ENCODE measurements around the gene NTN1. TPM values are rescaled to one million over a fixed set of nuclear protein-coding genes. Genes with fewer than 3 reads are reported as not detected.

NTN1 gene
- total RNA-seq, 2 experiments from 2014 or later = 0.29 to 0.31 TPM

DNA sequence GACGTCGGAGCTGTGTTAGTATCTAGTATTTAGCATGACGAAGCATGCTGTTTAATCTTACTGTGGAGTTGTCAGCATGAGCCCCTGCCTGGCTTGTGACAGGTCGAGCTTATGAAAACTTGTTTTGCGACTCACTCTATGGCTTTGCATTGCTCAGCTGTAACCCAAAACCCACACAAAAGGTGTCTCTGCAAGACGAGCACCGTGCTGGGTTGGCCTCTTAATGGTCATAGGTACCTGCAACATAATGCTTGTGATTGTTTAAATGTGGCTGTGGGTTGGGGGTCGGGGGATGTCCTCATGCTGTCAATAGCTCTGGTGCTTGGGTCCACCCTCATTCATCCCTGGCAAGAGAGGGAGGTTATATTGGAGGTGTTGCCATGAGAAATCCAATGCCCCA, 5.4 kb downstream of the NTN1 start:
- no peaks in the 10 kb centered on the region for H3K36me3 Mint-ChIP-seq
- no peak for DNase-seq
- no peak overlapping the region for H3K4me3 Mint-ChIP-seq
- intact Hi-C loops (cut with micrococcal nuclease) = no loop called here
- H3K27ac Mint-ChIP-seq = no peak overlapping the region
- CTCF ChIA-PET = no interaction called here
- no peaks in the 10 kb centered on the region for H3K9me3 Mint-ChIP-seq
- H3K4me1 Mint-ChIP-seq (ENCODE audit: low read depth) = peaks cover 10% of the 10 kb centered on the region
- POLR2A ChIA-PET = no interaction called here
- H3K27me3 Mint-ChIP-seq = peaks cover 56% of the 10 kb centered on the region

DNA sequence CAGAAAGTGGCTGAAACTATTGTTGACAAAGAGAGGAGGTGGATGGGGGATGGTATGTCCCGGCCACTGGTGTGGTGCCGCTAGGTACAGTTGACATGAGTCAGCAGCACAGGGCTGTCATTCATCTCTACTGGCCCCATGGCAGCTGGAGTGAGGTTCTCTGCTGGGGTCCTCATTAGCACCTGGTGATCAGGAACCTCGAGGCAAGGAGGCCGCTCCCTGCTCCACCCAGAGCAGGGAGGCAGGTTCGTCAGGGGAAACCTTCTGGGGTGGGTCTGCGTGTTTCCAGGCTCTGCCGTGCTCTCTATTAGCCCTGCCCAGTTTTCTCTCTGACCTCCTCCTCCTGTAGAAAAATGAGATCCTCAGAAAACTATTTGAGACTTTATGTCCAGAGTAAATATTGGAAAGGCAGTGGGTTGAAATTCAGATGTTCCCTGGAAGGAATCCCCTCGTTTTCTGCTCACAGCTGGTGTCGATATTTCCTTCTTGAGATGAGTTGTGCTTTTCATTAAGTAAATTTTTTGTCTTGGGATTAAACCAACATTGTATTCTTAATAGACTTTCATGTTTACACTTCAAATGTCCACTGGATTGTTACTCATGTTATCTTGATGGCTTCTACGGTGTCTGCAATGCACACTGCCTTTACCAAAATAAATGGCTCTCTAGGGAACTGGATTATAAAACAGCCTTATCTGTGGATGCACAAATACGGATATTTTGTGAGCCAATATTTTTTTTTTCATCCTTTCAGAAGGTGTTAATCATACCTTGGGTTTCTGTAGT, 7.1 kb downstream of the NTN1 start:
- H3K9me3 Mint-ChIP-seq = no peaks in the 10 kb centered on the region
- no peak overlapping the region for H3K27ac Mint-ChIP-seq
- H3K4me1 Mint-ChIP-seq (ENCODE audit: low read depth) = peaks cover 3% of the 10 kb centered on the region
- DNase-seq = no peak
- no peaks in the 10 kb centered on the region for H3K36me3 Mint-ChIP-seq
- ChIA-PET POLR2A (no interaction called here), CTCF (interaction anchor here (1.0 kb wide), 1 partner anchor 243 kb away, joined by 4 read pairs; no protein-coding TSS in a partner anchor)
- intact Hi-C loops (cut with micrococcal nuclease) = no loop called here
- no peak overlapping the region for H3K4me3 Mint-ChIP-seq
- H3K27me3 Mint-ChIP-seq = peaks cover 55% of the 10 kb centered on the region

- Mint-ChIP-seq H3K36me3 (no peaks in the 10 kb centered on the region), H3K4me3 (no peak overlapping the region), H3K27me3 (peaks cover 50% of the 10 kb centered on the region), H3K9me3 (no peaks in the 10 kb centered on the region), H3K4me1 (ENCODE audit: low read depth) (no peaks in the 10 kb centered on the region), H3K27ac (no peak overlapping the region)
- CTCF ChIA-PET = interaction anchor here (1.0 kb wide), 1 partner anchor 243 kb away, joined by 4 read pairs; no protein-coding TSS in a partner anchor
- POLR2A ChIA-PET = interaction anchor here (0.6 kb wide), 1 partner anchor 115 kb away, joined by 3 read pairs; no protein-coding TSS in a partner anchor
- intact Hi-C loops (cut with micrococcal nuclease) = no loop called here
- DNase-seq = no peak
Observed at GRCh38 chr17:9028988-9029570, 7.8 kb downstream of the NTN1 start.

GRCh38 chr17:9032151-9032550, 10.8 kb downstream of the NTN1 start:
- intact Hi-C loops (cut with micrococcal nuclease) = no loop called here
- no peak for DNase-seq
- H3K27me3 Mint-ChIP-seq = peaks cover 27% of the 10 kb centered on the region
- no peak overlapping the region for H3K27ac Mint-ChIP-seq
- H3K36me3 Mint-ChIP-seq = no peaks in the 10 kb centered on the region
- H3K4me3 Mint-ChIP-seq = no peak overlapping the region
- ChIA-PET CTCF (no interaction called here), POLR2A (no interaction called here)
- H3K9me3 Mint-ChIP-seq = no peaks in the 10 kb centered on the region
- H3K4me1 Mint-ChIP-seq (ENCODE audit: low read depth) = no peaks in the 10 kb centered on the region

GRCh38 chr17:9032583-9032982, 11.3 kb downstream of the NTN1 start:
- intact Hi-C loops (cut with micrococcal nuclease) = no loop called here
- no peak for DNase-seq
- POLR2A ChIA-PET = no interaction called here
- no peak overlapping the region for H3K4me3 Mint-ChIP-seq
- no peaks in the 10 kb centered on the region for H3K4me1 Mint-ChIP-seq (ENCODE audit: low read depth)
- no peak overlapping the region for H3K27ac Mint-ChIP-seq
- CTCF ChIA-PET = interaction anchor here (0.6 kb wide), 1 partner anchor 180 kb away, joined by 3 read pairs; no protein-coding TSS in a partner anchor
- peaks cover 27% of the 10 kb centered on the region for H3K27me3 Mint-ChIP-seq
- no peaks in the 10 kb centered on the region for H3K9me3 Mint-ChIP-seq
- no peaks in the 10 kb centered on the region for H3K36me3 Mint-ChIP-seq

DNA sequence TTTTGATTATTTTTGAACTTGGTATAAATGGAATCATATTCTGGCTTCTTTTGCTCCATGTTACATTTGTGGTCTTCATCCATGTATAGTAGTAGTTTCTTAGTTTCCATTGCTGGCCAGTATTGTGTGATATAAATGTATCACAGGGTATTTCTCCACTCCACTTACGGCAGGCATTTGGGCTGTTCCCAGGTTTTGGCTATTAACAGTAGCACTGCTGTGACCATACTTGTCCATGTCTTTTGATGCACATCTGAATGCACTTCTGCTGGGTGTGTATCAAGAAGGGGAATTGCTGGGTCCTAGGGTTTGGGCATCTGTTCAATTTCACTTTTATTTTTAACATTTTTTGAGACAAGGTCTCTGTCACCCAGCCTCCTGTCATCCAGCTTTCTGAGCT, 13.9 kb downstream of the NTN1 start:
- Mint-ChIP-seq H3K27me3 (peaks cover 19% of the 10 kb centered on the region), H3K27ac (no peak overlapping the region), H3K4me1 (ENCODE audit: low read depth) (no peaks in the 10 kb centered on the region), H3K9me3 (peaks cover 3% of the 10 kb centered on the region), H3K4me3 (no peak overlapping the region), H3K36me3 (no peaks in the 10 kb centered on the region)
- ChIA-PET POLR2A (no interaction called here), CTCF (no interaction called here)
- intact Hi-C loops (cut with micrococcal nuclease) = no loop called here
- DNase-seq = no peak

DNA sequence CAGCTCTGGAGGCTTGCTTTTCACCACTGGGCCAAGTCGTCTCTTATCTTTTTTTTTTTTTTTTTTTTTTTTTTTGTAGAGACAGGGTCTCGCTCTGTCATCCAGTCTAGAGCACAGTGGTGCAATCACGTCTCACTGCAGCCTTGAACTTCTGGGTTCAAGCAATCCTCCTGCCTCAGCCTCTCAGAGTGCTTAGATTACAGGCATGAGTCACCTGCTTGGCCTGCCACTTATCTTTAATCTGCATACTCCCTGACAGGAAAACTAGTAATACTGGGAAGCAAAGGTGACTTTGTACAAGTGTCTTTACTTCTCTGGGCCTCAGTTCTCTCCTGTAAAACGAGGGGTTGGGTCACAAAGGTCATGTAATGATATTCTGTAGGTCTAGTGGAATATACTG, 15.0 kb downstream of the NTN1 start:
- no peak overlapping the region for H3K27ac Mint-ChIP-seq
- H3K4me3 Mint-ChIP-seq = no peak overlapping the region
- no peaks in the 10 kb centered on the region for H3K36me3 Mint-ChIP-seq
- intact Hi-C loops (cut with micrococcal nuclease) = no loop called here
- peaks cover 8% of the 10 kb centered on the region for H3K9me3 Mint-ChIP-seq
- H3K4me1 Mint-ChIP-seq (ENCODE audit: low read depth) = no peaks in the 10 kb centered on the region
- no peak for DNase-seq
- H3K27me3 Mint-ChIP-seq = peaks cover 18% of the 10 kb centered on the region
- CTCF ChIA-PET = no interaction called here
- POLR2A ChIA-PET = no interaction called here

GRCh38 chr17:9037736-9038135, 16.4 kb downstream of the NTN1 start:
- Mint-ChIP-seq H3K36me3 (no peaks in the 10 kb centered on the region), H3K9me3 (peaks cover 8% of the 10 kb centered on the region), H3K4me3 (no peak overlapping the region), H3K27ac (no peak overlapping the region), H3K27me3 (peaks cover 12% of the 10 kb centered on the region), H3K4me1 (ENCODE audit: low read depth) (no peaks in the 10 kb centered on the region)
- ChIA-PET CTCF (no interaction called here), POLR2A (no interaction called here)
- intact Hi-C loops (cut with micrococcal nuclease) = no loop called here
- no peak for DNase-seq

DNA sequence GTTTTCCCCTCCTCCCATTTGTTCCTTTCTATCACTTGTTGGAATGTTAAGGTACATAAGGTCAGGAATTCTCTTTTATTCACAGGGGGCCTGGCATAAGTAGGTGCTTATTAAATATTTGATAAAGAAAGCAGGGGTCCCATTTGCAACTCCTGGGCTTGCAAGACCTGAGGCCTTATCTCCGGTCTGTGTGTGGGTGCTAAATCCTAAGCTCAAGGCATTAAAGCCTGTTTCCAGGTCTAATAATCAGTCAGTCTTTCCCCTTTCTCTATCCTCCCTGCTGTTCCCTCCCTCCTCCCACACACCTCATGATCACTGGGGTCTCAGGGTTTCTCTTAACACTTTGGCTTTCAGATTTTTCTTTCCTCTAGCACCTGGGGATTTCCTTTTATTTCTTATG, 17.1 kb downstream of the NTN1 start:
- Mint-ChIP-seq H3K4me1 (ENCODE audit: low read depth) (no peaks in the 10 kb centered on the region), H3K27ac (no peak overlapping the region), H3K4me3 (no peak overlapping the region), H3K27me3 (peaks cover 12% of the 10 kb centered on the region), H3K9me3 (peaks cover 8% of the 10 kb centered on the region), H3K36me3 (no peaks in the 10 kb centered on the region)
- CTCF ChIA-PET = no interaction called here
- POLR2A ChIA-PET = no interaction called here
- no peak for DNase-seq
- intact Hi-C loops (cut with micrococcal nuclease) = no loop called here

DNA sequence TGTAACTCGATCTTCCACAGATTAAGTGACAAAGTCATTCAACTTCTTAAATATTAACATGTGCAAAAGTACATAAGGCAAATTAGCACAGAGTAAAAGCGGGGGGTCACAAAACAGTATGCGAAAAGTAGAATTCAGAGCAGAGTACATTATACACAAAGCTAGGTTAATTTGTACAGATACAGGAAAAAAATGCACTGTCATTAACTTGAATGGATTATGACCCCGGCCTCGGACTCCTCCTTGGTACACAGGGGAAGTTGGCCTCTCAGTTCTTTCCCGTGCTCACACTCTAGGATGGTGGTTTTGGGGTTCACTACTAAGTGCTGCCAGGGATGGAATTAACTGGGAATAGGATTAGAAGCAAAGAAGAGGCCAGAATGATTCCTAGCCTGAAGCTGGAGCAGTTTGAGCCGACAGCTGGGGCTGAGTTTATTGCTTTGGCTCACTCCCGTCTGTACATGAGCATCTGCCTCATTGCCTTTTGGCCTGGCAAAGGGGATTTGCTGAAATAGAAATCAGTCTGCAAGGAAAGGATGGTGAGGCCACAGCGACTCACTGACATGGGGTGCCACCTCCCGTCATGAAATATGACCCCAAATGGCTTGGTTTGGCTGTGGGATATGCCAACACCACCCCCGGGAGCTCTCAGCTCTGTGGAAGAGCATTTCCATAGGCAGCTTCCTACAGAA, 23.6 kb downstream of the NTN1 start:
- Mint-ChIP-seq H3K27me3 (peaks cover 27% of the 10 kb centered on the region), H3K4me3 (no peak overlapping the region), H3K4me1 (ENCODE audit: low read depth) (no peaks in the 10 kb centered on the region), H3K36me3 (no peaks in the 10 kb centered on the region), H3K27ac (no peak overlapping the region), H3K9me3 (peaks cover 5% of the 10 kb centered on the region)
- intact Hi-C loops (cut with micrococcal nuclease) = no loop called here
- DNase-seq = no peak
- POLR2A ChIA-PET = no interaction called here
- CTCF ChIA-PET = no interaction called here

- Mint-ChIP-seq H3K27ac (no peak overlapping the region), H3K36me3 (no peaks in the 10 kb centered on the region), H3K4me3 (no peak overlapping the region), H3K27me3 (peaks cover 15% of the 10 kb centered on the region), H3K4me1 (ENCODE audit: low read depth) (no peaks in the 10 kb centered on the region), H3K9me3 (no peaks in the 10 kb centered on the region)
- ChIA-PET POLR2A (no interaction called here), CTCF (interaction anchor here (0.7 kb wide), 1 partner anchor 218 kb away, joined by 3 read pairs; no protein-coding TSS in a partner anchor)
- DNase-seq = no peak
- intact Hi-C loops (cut with micrococcal nuclease) = no loop called here
Observed at GRCh38 chr17:9050801-9051401, 29.6 kb downstream of the NTN1 start.

DNA sequence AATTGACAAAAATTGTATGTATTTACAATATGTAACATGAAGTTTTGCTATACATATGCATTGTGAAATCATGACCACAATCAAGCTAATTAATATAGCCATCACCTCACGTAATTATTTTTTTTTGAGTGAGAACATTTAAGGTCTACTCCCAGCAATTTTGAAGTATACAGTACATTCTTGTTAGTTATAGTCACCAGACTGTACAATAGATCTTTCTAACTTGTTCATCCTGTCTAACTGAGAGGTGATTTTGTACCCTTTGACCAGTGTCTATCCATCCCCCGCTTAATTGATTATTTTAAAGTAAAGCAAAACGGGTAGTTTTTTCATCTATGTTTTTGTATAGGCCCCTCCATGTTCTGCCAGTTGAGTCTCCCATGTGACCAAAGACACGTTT, 30.3 kb downstream of the NTN1 start:
- no peak overlapping the region for H3K27ac Mint-ChIP-seq
- no peaks in the 10 kb centered on the region for H3K9me3 Mint-ChIP-seq
- H3K36me3 Mint-ChIP-seq = no peaks in the 10 kb centered on the region
- intact Hi-C loops (cut with micrococcal nuclease) = no loop called here
- H3K27me3 Mint-ChIP-seq = peaks cover 11% of the 10 kb centered on the region
- no peak for DNase-seq
- CTCF ChIA-PET = interaction anchor here (0.7 kb wide), 1 partner anchor 217 kb away, joined by 3 read pairs; no protein-coding TSS in a partner anchor
- POLR2A ChIA-PET = no interaction called here
- H3K4me1 Mint-ChIP-seq (ENCODE audit: low read depth) = no peaks in the 10 kb centered on the region
- no peak overlapping the region for H3K4me3 Mint-ChIP-seq

All from activated CD4-positive, alpha-beta memory T cell treated with anti-CD3 and anti-CD28 coated beads for 36 hours (primary cell).